AG08395 (cell line): ENCODE results near the gene SPRY2.
A peak's percentile ranks its signal among the peaks of the same experiment; 100 is the strongest.
"Not testable (repeated sequence)": the region's sequence is repeated elsewhere in the genome, so short reads cannot be mapped to it uniquely, and the experiment has no call there.

Experiments
- DNase-seq: peaks from one replicate; pipeline ENCODE4 v3.0.0; 2012; ENCODE audit warnings: mixed read lengths, low spot score

The SPRY2 gene

GRCh38 chr13:80348750-80349149 lies 7.8 kb upstream of the SPRY2 start:
- no peak for DNase-seq

DNA sequence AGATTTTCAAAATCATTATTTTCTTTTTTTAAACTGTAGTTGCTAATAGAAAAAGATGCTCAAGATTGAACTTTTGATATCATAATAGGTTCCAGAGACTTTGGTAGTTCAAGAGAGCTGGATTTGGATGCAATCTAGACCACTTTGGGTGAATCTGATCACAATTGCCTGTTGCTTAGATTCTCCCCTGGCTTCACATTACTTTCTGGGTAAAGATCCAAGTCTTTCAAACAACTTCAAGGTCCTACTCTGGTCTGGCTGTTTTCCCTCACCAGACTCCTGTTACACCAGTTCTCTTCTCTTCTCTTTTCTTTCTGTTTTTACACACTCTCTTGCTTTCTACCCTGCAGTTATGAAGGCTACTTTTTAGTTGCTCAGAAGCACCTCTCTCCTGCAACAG lies 7.4 kb upstream of the SPRY2 start:
- DNase-seq: no peak

DNA sequence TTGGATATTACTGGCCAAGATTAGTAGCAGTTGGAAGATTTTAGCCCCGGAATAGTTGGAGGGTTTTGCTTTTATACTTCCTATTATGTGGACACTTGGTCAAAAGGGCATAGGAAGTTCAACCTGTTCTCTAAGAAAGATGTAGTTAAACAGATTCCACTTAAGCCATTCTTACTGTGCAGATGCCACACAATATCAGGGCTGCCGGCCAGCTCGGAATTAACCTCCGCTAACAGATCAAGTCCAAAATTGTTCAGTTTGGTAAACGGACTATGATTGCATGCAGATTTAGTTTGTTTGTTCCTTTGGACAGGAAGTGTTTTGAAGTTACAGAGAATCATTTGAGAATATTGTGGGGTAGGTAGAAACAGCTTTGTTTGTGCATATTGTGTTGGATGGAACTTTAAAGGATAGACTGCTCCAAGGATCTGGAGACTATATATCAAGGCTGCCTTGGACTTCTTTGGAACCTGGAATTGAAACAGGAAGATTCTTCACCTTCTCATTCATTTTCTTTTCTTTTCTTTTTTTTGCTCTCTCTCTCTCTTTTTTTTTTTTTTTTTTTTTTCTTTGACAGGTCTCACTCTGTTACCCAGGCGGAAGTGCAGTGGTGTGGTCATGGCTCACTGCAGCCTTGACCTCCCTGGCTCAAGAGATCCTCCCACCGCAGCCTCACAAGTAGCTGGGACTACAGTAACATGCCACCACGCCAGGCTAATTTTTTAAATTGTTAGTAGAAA lies 5.0 kb upstream of the SPRY2 start:
- no peak for DNase-seq

- DNase-seq: not testable (repeated sequence)
Measured at GRCh38 chr13:80344032-80344431, 3.1 kb upstream of the SPRY2 start.

DNA sequence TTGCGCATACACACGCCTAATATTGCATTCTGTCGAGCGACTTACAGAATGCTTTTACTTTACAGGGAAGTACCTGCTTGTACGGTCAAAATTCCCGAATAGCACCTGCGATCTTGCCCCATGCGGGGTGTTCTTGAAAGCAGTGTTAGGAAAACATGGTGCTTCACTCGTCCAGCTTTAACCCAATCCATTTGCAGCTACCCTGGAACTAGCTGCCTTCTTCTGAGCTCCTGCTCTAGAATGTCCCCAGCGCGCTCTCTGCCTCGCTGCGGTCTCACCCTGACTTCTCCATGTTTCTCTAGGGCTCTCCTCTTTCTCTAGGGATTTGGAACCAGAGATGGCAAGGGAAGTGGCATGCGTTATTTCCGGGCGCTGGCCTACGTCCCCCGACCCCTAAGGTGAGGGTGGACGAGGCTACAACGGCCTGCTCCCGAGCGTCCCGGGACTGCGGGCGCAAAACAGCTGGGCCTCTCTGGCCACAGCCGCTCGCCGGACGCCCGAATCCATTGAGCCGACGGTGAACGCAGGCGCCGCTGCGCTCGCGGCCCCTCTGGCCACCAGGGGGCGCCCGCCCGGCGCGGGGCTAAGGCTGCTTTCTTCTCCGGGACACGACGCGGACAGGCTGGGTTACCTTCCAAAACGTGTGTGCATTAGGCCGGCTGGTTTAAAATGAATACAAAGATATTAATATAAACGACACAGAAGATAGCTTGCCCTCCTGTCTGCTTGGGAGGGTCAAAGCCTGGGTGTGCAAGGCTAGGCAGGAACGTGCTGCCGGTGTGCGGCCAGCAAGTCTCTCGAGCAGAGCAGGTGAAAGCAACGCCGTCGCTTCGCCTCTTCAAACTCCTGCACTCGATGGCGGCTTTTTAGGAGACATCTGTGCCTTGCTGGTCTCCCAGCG lies 1.8 kb upstream of the SPRY2 start:
- DNase-seq: peak; percentile 71

GRCh38 chr13:80341756-80342370 lies 937 bp upstream of the SPRY2 start:
- no peak for DNase-seq

DNA sequence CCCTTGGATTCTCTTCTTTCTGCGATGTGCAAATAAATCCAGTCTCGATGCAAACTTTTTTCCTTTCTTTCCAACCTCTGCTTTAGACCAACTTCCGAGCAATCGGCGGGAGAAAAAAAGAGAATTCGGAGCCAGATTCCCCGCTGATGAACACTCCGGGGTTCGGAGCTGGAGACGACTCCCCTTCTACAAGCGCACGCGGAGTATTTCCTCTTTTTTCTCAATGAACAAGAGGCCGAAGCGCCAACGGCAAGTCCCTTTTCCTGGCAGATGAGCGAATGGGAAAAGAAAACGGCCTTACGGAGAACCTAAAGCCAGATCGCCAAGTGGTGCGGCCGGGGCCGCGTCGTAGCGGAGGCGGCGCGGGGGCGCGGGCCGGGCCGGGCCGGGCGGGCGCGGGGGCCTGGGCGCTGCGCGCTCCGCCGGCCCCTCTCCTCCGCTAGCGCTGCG lies 250 bp downstream of the SPRY2 start:
- no peak for DNase-seq

DNA sequence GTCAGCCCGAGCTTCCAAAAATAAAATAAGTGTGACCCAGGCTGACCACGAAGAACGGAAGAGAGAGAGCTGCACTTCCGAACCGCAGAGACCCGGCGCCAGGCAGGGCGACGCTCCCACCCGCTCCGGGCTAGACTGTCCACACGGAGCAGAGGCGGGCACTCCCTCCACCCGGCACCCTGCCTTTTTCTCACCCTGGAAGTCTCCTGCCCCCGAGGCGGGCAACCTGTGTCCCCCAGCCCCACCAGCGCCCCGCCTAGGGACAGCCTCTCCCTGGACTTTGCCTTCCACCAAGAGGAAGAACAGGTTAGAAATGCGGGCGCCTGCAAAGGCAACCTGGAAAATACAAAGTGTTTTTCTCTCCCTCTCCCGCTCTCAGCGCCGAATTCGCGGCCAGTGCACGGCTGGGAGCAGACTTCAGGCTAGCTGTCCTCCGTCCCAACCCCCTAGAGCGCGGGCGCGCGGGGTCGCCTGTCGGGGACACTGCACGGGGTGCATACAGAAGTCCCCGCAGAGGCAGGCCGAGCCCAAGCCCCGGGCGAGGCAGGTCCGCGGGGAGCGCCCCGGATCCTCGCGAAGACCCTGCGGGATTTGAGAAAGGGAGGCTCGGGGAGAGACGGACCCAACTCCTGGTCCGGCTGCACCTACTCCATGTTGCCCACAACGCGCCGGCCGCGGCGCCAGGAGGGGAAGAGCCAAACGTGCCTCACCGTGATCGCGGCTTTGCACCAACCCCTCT lies 845 bp downstream of the SPRY2 start:
- peak; percentile 21 for DNase-seq

- no peak for DNase-seq
Measured at GRCh38 chr13:80339563-80339911, 1.4 kb downstream of the SPRY2 start.

DNA sequence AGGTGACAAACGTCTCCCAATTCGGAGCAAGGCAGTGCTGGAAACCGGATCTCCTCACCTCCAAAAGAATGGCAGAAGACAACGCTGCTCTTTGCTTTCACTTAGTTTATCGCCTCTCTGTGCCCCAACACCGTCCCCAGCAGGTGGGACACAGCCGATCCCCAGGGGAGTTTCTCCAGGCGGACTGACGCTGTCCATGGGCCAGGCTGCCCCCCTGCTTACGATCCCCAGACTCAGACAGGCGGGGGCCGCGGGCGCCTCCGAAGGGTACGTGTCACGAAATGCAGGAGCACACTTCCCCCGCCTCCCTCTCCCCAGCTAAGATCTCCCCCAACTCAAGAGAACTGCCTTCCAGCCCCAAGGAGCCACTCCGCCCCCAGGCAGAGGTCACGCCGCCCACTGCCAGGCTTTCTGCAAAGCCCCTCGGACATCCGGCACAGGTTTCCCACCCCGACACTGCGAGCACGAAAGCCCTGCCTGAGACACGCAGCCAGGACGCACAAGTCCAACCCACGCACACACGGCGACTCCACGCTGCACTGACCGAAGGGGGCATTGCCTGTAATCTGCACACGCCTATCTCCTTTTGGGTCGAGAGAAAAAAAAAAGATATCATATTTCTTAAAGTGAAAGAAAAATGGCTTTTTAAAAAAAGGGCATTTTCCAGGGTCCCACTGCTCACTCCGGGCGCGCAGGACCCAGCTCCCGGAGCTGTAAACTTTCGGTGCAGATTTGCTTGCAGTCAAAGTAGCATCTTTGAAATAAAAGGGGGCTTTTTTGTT lies 2.0 kb downstream of the SPRY2 start:
- DNase-seq: peak; percentile 62

GRCh38 chr13:80337288-80338081 lies 3.4 kb downstream of the SPRY2 start:
- DNase-seq: no peak

DNA sequence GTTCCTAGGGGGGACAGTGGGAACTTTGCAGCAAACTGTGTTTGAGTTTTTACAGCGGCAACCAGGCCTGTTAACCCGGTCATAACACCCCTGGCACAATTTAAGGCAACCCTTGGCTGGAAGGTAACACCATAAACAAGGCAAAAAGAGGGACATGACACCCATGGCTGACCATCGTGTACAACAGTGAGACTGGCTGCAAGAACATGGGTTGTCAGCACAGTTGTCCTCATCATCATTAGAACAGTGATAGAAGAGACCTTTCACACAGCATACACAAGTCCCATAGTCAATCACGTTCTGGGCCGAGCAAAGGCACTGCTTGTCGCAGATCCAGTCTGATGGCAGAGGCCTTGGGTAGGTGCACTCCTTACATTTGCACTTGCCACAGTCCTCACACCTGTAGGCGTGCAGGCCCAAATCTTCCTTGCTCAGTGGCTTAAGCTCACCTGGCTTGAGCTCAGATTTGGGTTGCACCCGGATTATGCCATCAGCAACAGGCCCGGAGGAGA lies 4.1 kb downstream of the SPRY2 start:
- no peak for DNase-seq

- DNase-seq: no peak
Measured at GRCh38 chr13:80336370-80336769, 4.6 kb downstream of the SPRY2 start.

DNA sequence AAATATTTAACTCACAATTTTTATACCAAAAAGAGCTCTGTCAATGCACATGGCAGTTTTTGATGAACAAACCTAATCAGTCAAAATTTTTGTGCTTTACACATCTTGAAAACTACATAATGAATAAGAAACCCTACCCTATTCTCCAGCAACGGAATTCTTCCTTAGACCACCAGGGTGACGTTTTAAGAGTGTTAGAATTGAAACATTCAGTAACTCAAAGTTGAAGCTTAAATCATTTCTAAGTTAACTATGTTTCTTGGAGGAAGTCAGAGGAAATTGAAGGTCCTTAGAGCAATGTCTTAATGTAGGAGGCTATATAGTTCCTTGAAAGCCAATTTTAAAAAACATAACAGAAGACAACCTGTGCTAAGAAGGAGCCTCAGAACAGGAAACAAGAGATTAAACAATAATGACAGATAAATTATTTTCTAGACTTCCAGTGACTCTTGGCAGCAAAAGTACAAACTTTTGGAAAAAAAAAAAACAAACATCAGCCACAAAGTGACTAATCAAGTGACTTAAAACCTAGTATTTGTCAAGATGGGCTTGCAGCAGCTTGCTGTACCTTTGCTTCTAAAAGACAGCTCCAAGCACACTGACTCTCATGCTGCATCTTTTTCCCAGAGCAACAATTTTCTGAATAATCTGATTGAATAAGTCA lies 6.2 kb downstream of the SPRY2 start:
- DNase-seq: no peak

DNA sequence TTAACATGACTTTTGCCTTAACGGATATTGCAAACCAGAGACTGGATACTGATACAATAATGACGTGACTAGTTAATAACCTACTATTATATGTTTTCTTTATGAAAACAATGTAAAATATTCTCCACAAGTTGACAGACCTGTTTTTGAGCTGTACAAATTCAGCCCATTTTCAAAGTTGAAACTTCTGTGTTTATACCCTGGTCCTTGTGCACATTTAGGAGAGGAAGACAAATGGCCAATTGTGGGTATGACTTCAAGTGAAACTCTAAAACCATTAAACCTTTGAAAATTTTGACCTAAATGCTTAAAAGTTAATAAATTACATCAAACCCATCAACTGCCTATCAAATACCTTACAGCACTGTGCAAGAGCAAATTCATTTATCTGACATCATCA lies 8.9 kb downstream of the SPRY2 start:
- no peak for DNase-seq

DNA sequence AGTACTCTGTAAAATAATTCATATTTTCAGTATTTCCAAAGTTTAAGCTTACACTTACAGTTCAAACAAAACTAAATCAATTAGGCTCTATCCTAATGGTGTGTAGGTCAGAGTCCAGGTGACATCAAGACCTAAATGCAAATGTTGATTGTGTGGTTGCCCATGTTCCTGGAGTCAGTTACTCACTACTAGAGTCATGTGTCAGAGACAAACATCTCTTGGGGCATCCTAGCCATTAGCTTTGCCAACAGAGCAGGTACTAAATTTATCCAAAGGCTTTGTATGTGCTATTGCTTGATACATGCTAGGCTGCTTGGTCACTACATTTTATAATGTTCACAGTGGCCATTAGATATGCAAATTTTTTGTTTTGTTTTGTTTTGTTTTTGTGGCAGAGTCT lies 11.7 kb downstream of the SPRY2 start:
- DNase-seq: no peak

DNA sequence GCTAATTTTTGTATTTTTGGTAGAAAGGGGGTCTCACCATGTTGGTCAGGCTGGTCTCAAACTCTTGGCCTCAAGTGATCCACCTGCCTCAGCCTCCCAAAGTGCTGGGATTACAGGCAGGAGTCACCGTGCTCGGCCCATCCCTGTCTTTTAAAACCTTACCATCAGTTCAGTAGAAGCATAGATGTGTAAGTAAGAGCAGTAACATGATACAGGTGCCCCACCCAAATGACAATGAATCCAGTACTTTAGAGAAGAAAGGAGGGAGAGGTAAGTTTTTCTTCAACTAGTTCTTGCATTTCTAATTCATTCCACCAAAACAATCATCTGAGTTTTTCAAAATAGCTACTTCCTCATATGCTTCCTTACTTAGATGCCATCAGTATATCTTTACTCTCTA lies 21.9 kb downstream of the SPRY2 start:
- no peak for DNase-seq

DNA sequence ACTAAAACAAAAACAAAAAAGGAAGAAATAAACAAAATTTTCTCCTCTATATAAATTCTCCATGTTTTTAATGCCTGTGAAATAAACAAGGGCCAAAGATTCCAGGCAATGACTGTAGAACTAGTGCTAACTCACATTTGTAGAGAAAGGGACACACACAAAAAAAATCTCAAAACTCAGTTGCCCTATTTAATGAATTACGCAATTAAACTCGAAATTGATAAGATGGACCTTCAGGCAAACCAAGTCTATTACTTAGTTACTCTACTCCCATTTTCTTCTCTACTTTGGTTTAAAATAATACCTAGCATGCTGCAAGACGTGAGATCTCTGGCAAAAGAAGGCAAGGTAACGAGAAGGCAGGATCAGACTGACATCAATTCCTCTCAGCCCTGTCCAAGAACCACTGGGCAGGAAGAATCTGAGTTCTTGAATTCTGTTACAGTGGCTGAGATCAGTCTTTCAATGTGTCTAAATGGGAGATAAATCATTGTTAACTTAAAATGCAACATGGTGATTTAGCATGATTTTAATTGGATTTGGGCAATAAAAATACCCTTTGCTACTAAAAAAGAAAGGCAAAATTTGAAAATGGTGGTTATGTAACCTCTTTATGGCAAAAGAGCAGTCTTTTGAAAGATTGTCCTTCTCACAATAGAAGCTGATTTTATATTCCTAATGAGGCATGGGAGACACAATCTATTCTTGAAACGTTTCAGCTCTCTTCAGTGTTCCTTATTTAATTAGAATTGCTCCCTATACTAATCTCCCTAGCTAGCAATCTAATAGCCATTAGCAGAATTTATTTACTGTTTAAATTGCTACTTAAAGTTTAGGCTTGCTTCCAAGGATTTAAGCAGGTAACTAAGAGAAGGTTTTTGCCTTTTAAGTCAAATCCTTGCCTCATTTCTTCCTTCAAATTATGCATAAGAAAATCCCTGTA lies 25.9 kb downstream of the SPRY2 start:
- DNase-seq: no peak
